A549 (cell line): Measurements from ENCODE around the gene CACNB1. TPM values are rescaled to one million over a fixed set of nuclear protein-coding genes. Genes with fewer than 3 reads are reported as not detected.
A peak's percentile ranks its signal among the peaks of the same experiment; 100 is the strongest.

Experiments
- ATAC-seq, 2 experiments: fragments of 200-7000 bp in 1 of 2; fragments of >200 bp in 1 of 2; cut with Nextera tagmentation in 1 of 2; cut with Tn5 transposase in 1 of 2; 3 replicates each; pipeline versions ENCODE4 v1.8.0 to v1.9.1; 2018 to 2020; ENCODE audit warnings: mild to moderate bottlenecking in 1 of 2, moderate library complexity in 1 of 2
- CTCF ChIA-PET: fragments of 300-600 bp; sonication (Branson Sonifier 250); formaldehyde crosslinking; extraction: SDS; loops from one replicate; lab custom pipeline; 2021; ENCODE audit warnings: antibody characterized with exemption, inconsistent platforms; lab: Yijun Ruan, JAX
- POLR2A ChIA-PET: fragments of 350-600 bp; formaldehyde crosslinking; extraction: SDS; loops from one replicate; lab custom pipeline; 2021; ENCODE audit warnings: antibody characterized with exemption, inconsistent platforms; lab: Yijun Ruan, JAX
- DNase-seq, 2 experiments: peaks; one replicate each; pipeline versions ENCODE4 v3.0.0 to v3.0.0-alpha.2; 2011 to 2016; ENCODE audit warnings: low read depth in 1 of 2, low spot score in 1 of 2
- FAIRE-seq: peaks from 2 replicates; lab custom pipeline; 2011; peaks lifted over from hg19 to GRCh38; lab: Jason Lieb, UNC
- H3K27ac ChIP-seq, 2 experiments: fragments of >200 bp; sonication (Bioruptor Twin); formaldehyde crosslinking; 3 replicates each; pipeline ENCODE4 v1.5.1; 2016 to 2017
- H3K4me1 ChIP-seq: fragments of >200 bp; sonication (Bioruptor Twin); formaldehyde crosslinking; 3 replicates; pipeline ENCODE4 v1.6.1; 2016
- H3K4me2 ChIP-seq: fragments of >200 bp; sonication (Bioruptor Twin); formaldehyde crosslinking; 3 replicates; pipeline ENCODE4 v1.6.1; 2016
- H3K4me3 ChIP-seq: fragments of >200 bp; sonication (Bioruptor Twin); formaldehyde crosslinking; 3 replicates; pipeline ENCODE4 v1.5.1; 2016
- H3K9me3 ChIP-seq: fragments of >200 bp; sonication (Bioruptor Twin); formaldehyde crosslinking; 3 replicates; pipeline ENCODE4 v1.6.1; 2016
- BCL3 ChIP-seq: fragments of >200 bp; sonication (Bioruptor Twin); formaldehyde crosslinking; IDR thresholded peaks from 3 replicates; pipeline ENCODE4 v1.6.1; 2016
- CBX8 ChIP-seq: fragments of 200-600 bp; sonication (generic); IDR thresholded peaks from 2 replicates; pipeline ENCODE4 v1.6.1; 2016
- CHD2 ChIP-seq: fragments of 150-350 bp; IDR thresholded peaks from 2 replicates; pipeline ENCODE4 v1.6.1; 2014; ENCODE audit warnings: low read length; ENCODE audit not compliant: partially characterized antibody
- E2F6 ChIP-seq: IDR thresholded peaks from 2 replicates; pipeline ENCODE4 v1.6.1; 2012; ENCODE audit warnings: low read depth, borderline replicate concordance
- EHF ChIP-seq: fragments of 250-450 bp; sonication (Bioruptor Pico); IDR thresholded peaks from 2 replicates; pipeline ENCODE4 v1.5.0; 2020; ENCODE audit warnings: mild to moderate bottlenecking
- EHMT2 ChIP-seq: fragments of 200-600 bp; sonication (generic); IDR thresholded peaks from 2 replicates; pipeline ENCODE4 v1.6.1; 2016; ENCODE audit warnings: antibody characterized with exemption, low read depth, mild to moderate bottlenecking, moderate library complexity
- ESRRA ChIP-seq: fragments of 150-350 bp; IDR thresholded peaks from 2 replicates; pipeline ENCODE4 v1.6.1; 2014; ENCODE audit warnings: mild to moderate bottlenecking, low read length, borderline replicate concordance
- FOSB ChIP-seq: fragments of 250-450 bp; sonication (Bioruptor Pico); IDR thresholded peaks from 2 replicates; pipeline ENCODE4 v1.5.0; 2020; ENCODE audit warnings: mild to moderate bottlenecking, moderate library complexity
- FOSL2 ChIP-seq, 2 experiments: fragments of 450-650 bp in 1 of 2; fragments of >200 bp in 1 of 2; sonication (Bioruptor Twin) in 1 of 2; formaldehyde crosslinking; IDR thresholded peaks; 2 replicates each; pipeline versions ENCODE4 v1.5.0 to v1.6.1; 2016 to 2020; ENCODE audit warnings: mild to moderate bottlenecking in 1 of 2, moderate library complexity in 1 of 2
- FOXS1 ChIP-seq: fragments of 250-450 bp; sonication (Bioruptor Pico); IDR thresholded peaks from 2 replicates; pipeline ENCODE4 v1.5.0; 2020; ENCODE audit warnings: mild to moderate bottlenecking, moderate library complexity
- HES2 ChIP-seq: fragments of >200 bp; sonication (Bioruptor Twin); formaldehyde crosslinking; IDR thresholded peaks from 2 replicates; pipeline ENCODE4 v1.6.1; 2016
- JUN ChIP-seq, 2 experiments: fragments of >200 bp; sonication (Bioruptor Twin); formaldehyde crosslinking; IDR thresholded peaks; 2 replicates in 1 of 2; 3 replicates in 1 of 2; pipeline ENCODE4 v1.6.1; 2016 to 2017
- KDM1A ChIP-seq: fragments of 200-600 bp; sonication (generic); IDR thresholded peaks from 2 replicates; pipeline ENCODE4 v1.6.1; 2016; ENCODE audit warnings: low read depth, mild to moderate bottlenecking
- MAFK ChIP-seq: fragments of 450-650 bp; IDR thresholded peaks from 2 replicates; pipeline ENCODE4 v1.6.1; 2014; ENCODE audit not compliant: partially characterized antibody
- MAX ChIP-seq: IDR thresholded peaks from 2 replicates; pipeline ENCODE4 v1.6.1; 2012
- MYC ChIP-seq: IDR thresholded peaks from 2 replicates; pipeline ENCODE4 v1.6.1; 2012; ENCODE audit warnings: mild to moderate bottlenecking, inconsistent platforms, low read length, improper control_type of control experiment, borderline replicate concordance
- NFE2L2 ChIP-seq: fragments of 150-350 bp; conservative IDR thresholded peaks from 2 replicates; pipeline ENCODE4 v1.6.1; 2014; ENCODE audit warnings: low read length
- PBX3 ChIP-seq: IDR thresholded peaks from 2 replicates; pipeline ENCODE4 v1.6.1; 2012
- POLR2AphosphoS2 ChIP-seq: conservative IDR thresholded peaks from 2 replicates; pipeline ENCODE4 v1.6.1; 2012; ENCODE audit warnings: low read length, improper control_type of control experiment, inconsistent platforms
- RCOR1 ChIP-seq: fragments of 150-350 bp; IDR thresholded peaks from 2 replicates; pipeline ENCODE4 v1.6.1; 2014; ENCODE audit warnings: antibody characterized with exemption, low read length, low read depth
- TP53 ChIP-seq: fragments of 250-450 bp; sonication (Bioruptor Pico); IDR thresholded peaks from 2 replicates; pipeline ENCODE4 v1.5.0; 2021; ENCODE audit warnings: mild to moderate bottlenecking, moderate library complexity
- ZFP36 ChIP-seq: fragments of 450-650 bp; IDR thresholded peaks from 2 replicates; pipeline ENCODE4 v1.6.1; 2014; ENCODE audit warnings: borderline replicate concordance; ENCODE audit not compliant: partially characterized antibody
- ZNF302 ChIP-seq: fragments of 250-450 bp; sonication (Bioruptor Pico); IDR thresholded peaks from 2 replicates; pipeline ENCODE4 v1.9.0; 2021; ENCODE audit warnings: inconsistent platforms, mild to moderate bottlenecking, moderate library complexity
- WGBS: methylation state at CpG from one replicate; pipeline ENCODE4 v1.1.6; 2017; ENCODE audit errors: missing lambda C conversion rate; 5-methylcytosine and 5-hydroxymethylcytosine counted together
- polyA plus RNA-seq, 4 experiments: library from polyadenylated mRNA; depleted of rRNA in 3 of 4; stranded (reverse); fragments of >200 nt; fragmentation: RNase III in 1 of 4; extraction: RNeasy Plus Mini Kit Qiagen cat#74134 plus additional on column Dnase treatment in 1 of 4; gene quantifications; 2 replicates in 3 of 4; 3 replicates in 1 of 4; pipeline ENCODE4 v1.2.3, GENCODE V29; 2011 to 2017

The CACNB1 gene
- polyA plus RNA-seq, 2 of the 4 experiments (the other 2 are of a cell fraction) = 3.6 to 3.9 TPM

- Histone ChIP-seq H3K27ac (no peak overlapping the region; a peak in 1 of 6 replicates), H3K9me3 (no peaks in the 10 kb centered on the region), H3K4me1 (peaks cover 19% of the 10 kb centered on the region), H3K4me2 (no peak overlapping the region), H3K4me3 (no peak overlapping the region)
- no peak for DNase-seq
- ChIA-PET POLR2A (interaction anchor here (1.0 to 1.7 kb wide), 2 partner anchors 12 to 19 kb away, joined by 4 to 6 read pairs; partner anchors contain the start of gene RPL19), CTCF (interaction anchor here (0.8 to 31.5 kb wide), 4 partner anchors 8 to 28 kb away, joined by 3 to 1140 read pairs (median 54); no protein-coding TSS in a partner anchor)
- ATAC-seq = no peak
- no peak for FAIRE-seq
- TF ChIP-seq MAX (no peak), E2F6 (no peak), TP53 (no peak), ZNF302 (CRISPR knock-in tag) (no peak), ZFP36 (no peak), NFE2L2 (no peak), POLR2AphosphoS2 (no peak), MYC (no peak)
- WGBS = 64% methylated on average over 8 of the region's 8 CpGs
These were observed 21.4 kb upstream of the CACNB1 start for GRCh38 chr17:39218906-39219305.

- DNase-seq (no peak), ATAC-seq (no peak), FAIRE-seq (no peak)
- POLR2A ChIA-PET = interaction anchor here (0.6 to 1.7 kb wide), 4 partner anchors 11 to 21 kb away, joined by 3 to 6 read pairs (median 4); partner anchors contain the start of gene RPL19
- TF ChIP-seq EHMT2 (no peak), NFE2L2 (no peak), EHF (no peak), KDM1A (no peak), JUN (IDR thresholded peaks at IDR 0.05) (no peak), FOXS1 (CRISPR knock-in tag) (no peak), MAX (no peak), MAFK (no peak), FOSL2 (IDR thresholded peaks at IDR 0.05) (no peak), FOSL2 (CRISPR knock-in tag; IDR thresholded peaks at IDR 0.05) (no peak), HES2 (no peak), CHD2 (no peak), CBX8 (no peak), RCOR1 (no peak), PBX3 (no peak), ESRRA (no peak), BCL3 (no peak), FOSB (CRISPR knock-in tag) (no peak)
- Histone ChIP-seq H3K27ac (peak overlapping the region in 1 of 2 experiments; percentile 35; a peak in 2 of 6 replicates), H3K4me3 (no peak overlapping the region), H3K4me2 (peak overlapping the region; percentile 12; the same call in 2 of the 3 replicates), H3K4me1 (peaks cover 17% of the 10 kb centered on the region), H3K9me3 (no peaks in the 10 kb centered on the region)
- 44% methylated on average over 19 of the region's 24 CpGs for WGBS
- CTCF ChIA-PET = interaction anchor here (0.7 to 31.5 kb wide), 6 partner anchors 10 to 405 kb away, joined by 3 to 1140 read pairs (median 5); no protein-coding TSS in a partner anchor
These were observed 20.4 kb upstream of the CACNB1 start for GRCh38 chr17:39217734-39218369.
